Heart left ventricle (tissue), 16 donors: ENCODE measurements around the gene PINK1. TPM values are rescaled to one million over a fixed set of nuclear protein-coding genes. Genes with fewer than 3 reads are reported as not detected.

Source experiments
- ATAC-seq, 4 donors: fragments of 200-7000 bp; cut with Tn5 transposase; one replicate each; pipeline ENCODE4 v1.9.1; 2020 to 2022; ENCODE audit warnings: moderate library complexity in 4 of 4, mild to moderate bottlenecking in 3 of 4, moderate number of reproducible peaks in 1 of 4
- DNase-seq, 5 donors: peaks; one replicate each; pipeline ENCODE4 v3.0.0-alpha.2; 2020
- H3K27ac ChIP-seq, 12 donors: fragments of 200-600 bp; sonication (generic) in 4 of 12; one replicate each; pipeline versions ENCODE4 v1.5.0 to v1.8.0; 2016 to 2022; ENCODE audit warnings: mild to moderate bottlenecking in 2 of 12
- H3K27me3 ChIP-seq, 9 donors: fragments of 200-600 bp; sonication (generic) in 2 of 9; one replicate each; pipeline versions ENCODE4 v1.5.1 to v1.8.0; 2016 to 2022; ENCODE audit warnings: mild to moderate bottlenecking in 3 of 9
- H3K36me3 ChIP-seq, 9 donors: fragments of 200-600 bp; sonication (generic) in 2 of 9; one replicate each; pipeline versions ENCODE4 v1.5.0 to v1.8.0; 2018 to 2022; ENCODE audit warnings: mild to moderate bottlenecking in 2 of 9
- H3K4me1 ChIP-seq, 12 donors: fragments of 200-600 bp; sonication (generic) in 4 of 12; one replicate each; pipeline versions ENCODE4 v1.5.0 to v1.8.0; 2016 to 2022; ENCODE audit warnings: mild to moderate bottlenecking in 3 of 12
- H3K4me3 ChIP-seq, 12 donors: fragments of 200-600 bp; sonication (generic) in 4 of 12; one replicate each; pipeline versions ENCODE4 v1.5.0 to v1.8.0; 2017 to 2022; ENCODE audit warnings: mild to moderate bottlenecking in 9 of 12, moderate library complexity in 4 of 12
- H3K9me3 ChIP-seq, 12 donors: fragments of 200-600 bp; sonication (generic) in 4 of 12; one replicate each; pipeline versions ENCODE4 v1.5.0 to v1.8.0; 2016 to 2022; ENCODE audit warnings: mild to moderate bottlenecking in 1 of 12
- CTCF ChIP-seq, 12 donors: fragments of 200-600 bp; sonication (generic) in 4 of 12; IDR thresholded peaks; one replicate each; pipeline versions ENCODE4 v1.5.0 to v1.8.0; 2018 to 2022; ENCODE audit warnings: antibody characterized with exemption in 12 of 12, mild to moderate bottlenecking in 5 of 12
- POLR2A ChIP-seq, 2 donors: fragments of 450-650 bp; IDR thresholded peaks; one replicate each; pipeline ENCODE4 v1.6.1; 2017; ENCODE audit warnings: antibody characterized with exemption in 2 of 2, mild to moderate bottlenecking in 2 of 2, moderate library complexity in 2 of 2
- WGBS, 4 donors: extraction: QIAGEN DNeasy Blood & Tissue Kit in 2 of 4; methylation state at CpG; one replicate each; pipeline versions ENCODE4 v1.1.5 to v1.1.7; 2013 to 2018; 5-methylcytosine and 5-hydroxymethylcytosine counted together
- intact Hi-C, 10 donors: fragments of 100-400 bp; cut with DNase I; formaldehyde crosslinking; loops; one replicate each; pipeline versions ENCODE4 v1.11.1 to v1.14.2; 2022
- polyA plus RNA-seq, 2 donors: library from polyadenylated mRNA; stranded (reverse); fragments of 200-250 nt; gene quantifications; one replicate each; pipeline ENCODE4 v1.2.3, GENCODE V29; 2013
- total RNA-seq, 9 donors: library from RNA; depleted of rRNA in 2 of 9; stranded (reverse); fragments of >200 nt in 2 of 9; fragmentation: NEBNext Ultra II Directional in 3 of 9; extraction: Animal tissue kit (Norgen Biotek cat#: 25700) in 3 of 9; gene quantifications; one replicate each; pipeline versions ENCODE4 v1.1.0 to v1.2.4, GENCODE V29; 2016 to 2023
- donor health status: ischemic (EF 13 %, LVEDD 7.1; RV severe dilation, severe dysfunction).
- donor health status: healthy with polysubstance abuse.
- donor health status: DM: no; HTN: yes; CAD: no.
- donor health status: DM: no; HTN: no; CAD: no.
- donor health status: ischemic (EF 25% LVEDD 6.9; RV normal size, moderate dysfunction).
- donor health status: ischemic (EF 25% LVEDD 5.7; RV mildly dilated, moderate dysfunction).
- donor health status: healthy.
- donor health status: DM: yes; HTN: yes; CAD: no.
- donor health status: ischemic (EF 35%, LVEDD 5.7; RV mildly dilated, moderate dysfunction).
- donor health status: nonischemic (EF 11% LVEDD 7.7; RV severe dilation, severe dysfunction).
- donor health status: DM: yes; HTN: yes; CAD: no.
- donor health status: PGD.
- donor health status: ischemic (EF 29% LVEDD 5.4; RV normal size, mild dysfunction).
- donor health status: nonischemic (EF 23%, LVEDD 6.1; RV moderate dilation, normal function).

The PINK1 gene
- total and polyA plus RNA-seq, 11 donors, result 147 to 418 (median 258) TPM

GRCh38 chr1:20611652-20612051, 21.6 kb upstream of the PINK1 start:
- no peaks in the 10 kb centered on the region for H3K9me3 ChIP-seq
- TF ChIP-seq POLR2A (IDR thresholded peaks at IDR 0.05), result no peak
- no peak for TF ChIP-seq CTCF (IDR thresholded peaks at IDR 0.05)
- no peaks in the 10 kb centered on the region for H3K27me3 ChIP-seq
- H3K27ac ChIP-seq, result no peak overlapping the region
- no peak for ATAC-seq
- no peak overlapping the region for H3K4me3 ChIP-seq
- no peak for DNase-seq
- WGBS, 4 donors, result 92 to 97% (median 95%) methylated on average over 5 of the region's 5 CpGs
- intact Hi-C loops, result no loop called here
- H3K4me1 ChIP-seq, result peaks cover 0 to 30% (median 14%) of the 10 kb centered on the region in 12 donors
- no peaks in the 10 kb centered on the region for H3K36me3 ChIP-seq

GRCh38 chr1:20612221-20612746, 21.0 kb upstream of the PINK1 start:
- intact Hi-C loops, result no loop called here
- DNase-seq, result no peak
- Histone ChIP-seq H3K27ac (no peak overlapping the region), H3K27me3 (no peaks in the 10 kb centered on the region), H3K4me1 (peaks cover 0 to 33% (median 14%) of the 10 kb centered on the region in 12 donors), H3K4me3 (no peak overlapping the region), H3K36me3 (no peaks in the 10 kb centered on the region), H3K9me3 (no peaks in the 10 kb centered on the region)
- ATAC-seq, result no peak
- 85 to 91% (median 88%) methylated on average over 11 of the region's 11 CpGs for WGBS, 4 donors
- no peak for TF ChIP-seq POLR2A (IDR thresholded peaks at IDR 0.05)

- ATAC-seq (no peak), DNase-seq (no peak)
- Histone ChIP-seq H3K4me1 (peaks cover 0 to 35% (median 13%) of the 10 kb centered on the region in 12 donors), H3K4me3 (no peak overlapping the region), H3K27me3 (no peaks in the 10 kb centered on the region), H3K27ac (peak overlapping the region; percentile 16 to 87 (median 74)), H3K9me3 (no peaks in the 10 kb centered on the region), H3K36me3 (no peaks in the 10 kb centered on the region)
- 71 to 77% (median 75%) methylated on average over 3 of the region's 3 CpGs for WGBS, 4 donors
- intact Hi-C loops, result no loop called here
- no peak for TF ChIP-seq CTCF (IDR thresholded peaks at IDR 0.05)
- TF ChIP-seq POLR2A (IDR thresholded peaks at IDR 0.05), result no peak
These were observed 19.1 kb upstream of the PINK1 start for GRCh38 chr1:20614131-20614579.

- Histone ChIP-seq H3K4me1 (peaks cover 0 to 35% (median 13%) of the 10 kb centered on the region in 12 donors), H3K4me3 (peak overlapping the region in 2 of 12 donors; percentile 8 to 19), H3K36me3 (no peaks in the 10 kb centered on the region), H3K27ac (peak overlapping the region in 10 of 12 donors; percentile 6 to 67 (median 52)), H3K27me3 (no peaks in the 10 kb centered on the region), H3K9me3 (no peaks in the 10 kb centered on the region)
- ATAC-seq, result peak in 2 of 4 donors; percentile 63 to 66
- 35 to 51% (median 42%) methylated on average over 20 of the region's 20 CpGs for WGBS, 4 donors
- intact Hi-C loops, result no loop called here
- TF ChIP-seq POLR2A (IDR thresholded peaks at IDR 0.05) (no peak), CTCF (IDR thresholded peaks at IDR 0.05) (no peak)
- DNase-seq, result peak in 2 of 5 donors; percentile 45 to 56
These were observed 17.1 kb upstream of the PINK1 start for GRCh38 chr1:20615946-20616846.
